A204.1 (cell line): Measurements from ENCODE around the gene FBXW11.

Source experiments
- FAIRE-seq: peaks from 2 replicates; lab custom pipeline; 2012; peaks lifted over from hg19 to GRCh38; lab: Jason Lieb, UNC

FBXW11 gene

DNA sequence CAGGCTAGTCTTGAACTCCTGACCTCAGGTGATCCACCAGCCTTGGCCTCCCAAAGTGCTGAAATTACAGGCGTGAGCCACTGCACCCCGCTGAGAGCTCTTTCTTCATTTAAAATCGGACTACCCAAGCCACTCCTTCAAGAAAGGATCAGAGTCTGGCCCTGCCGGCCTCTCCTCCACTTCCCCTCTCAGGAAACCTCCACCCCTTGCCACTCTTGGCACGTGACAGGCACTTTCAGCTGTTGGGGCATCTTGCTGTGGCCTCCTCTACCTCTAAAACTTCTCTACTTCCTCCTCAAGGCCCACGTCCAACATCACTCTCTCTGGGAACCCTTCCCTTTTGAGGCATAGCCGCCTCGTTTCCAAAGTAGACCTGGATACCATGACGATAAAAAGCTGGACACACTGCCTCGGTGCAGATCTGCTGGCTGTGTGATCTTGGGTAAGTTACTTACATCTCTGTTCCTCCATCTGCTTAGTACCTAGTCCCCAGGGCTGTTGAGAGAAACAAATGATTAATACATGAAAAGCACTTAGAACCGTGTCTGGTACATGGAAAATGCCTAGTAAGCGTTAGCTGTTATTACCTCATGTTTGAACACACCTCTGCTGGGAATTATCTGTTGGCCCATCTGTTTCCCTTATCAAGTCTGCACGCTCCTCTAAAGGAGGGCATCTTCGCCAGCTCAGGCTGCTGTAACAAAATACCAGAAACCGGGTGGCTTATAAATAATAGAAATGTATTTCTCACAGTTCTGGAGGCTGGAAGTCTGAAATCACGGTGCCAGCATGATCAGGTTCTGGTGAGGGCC is 165.5 kb downstream of the FBXW11 start:
- no peak for FAIRE-seq

DNA sequence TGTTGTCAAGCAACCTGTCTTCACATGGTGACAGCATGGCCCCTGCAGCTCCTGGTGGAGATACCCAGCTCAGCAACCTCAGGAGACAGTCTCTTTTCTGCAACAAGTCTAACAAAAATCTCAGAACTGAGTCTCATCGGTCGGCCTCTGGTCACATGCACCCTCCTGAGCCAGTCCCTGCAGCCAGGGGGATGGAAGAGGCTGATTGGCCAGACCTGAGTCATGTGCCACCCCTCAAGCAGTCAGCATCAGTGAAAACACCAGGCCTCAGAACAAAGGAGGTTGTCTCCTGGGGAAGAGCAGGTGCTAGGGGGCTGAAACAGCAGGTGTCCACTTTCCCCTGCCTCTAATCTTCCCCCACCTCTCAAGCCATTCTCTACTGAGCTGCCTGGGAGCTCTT is 166.4 kb downstream of the FBXW11 start:
- no peak for FAIRE-seq

DNA sequence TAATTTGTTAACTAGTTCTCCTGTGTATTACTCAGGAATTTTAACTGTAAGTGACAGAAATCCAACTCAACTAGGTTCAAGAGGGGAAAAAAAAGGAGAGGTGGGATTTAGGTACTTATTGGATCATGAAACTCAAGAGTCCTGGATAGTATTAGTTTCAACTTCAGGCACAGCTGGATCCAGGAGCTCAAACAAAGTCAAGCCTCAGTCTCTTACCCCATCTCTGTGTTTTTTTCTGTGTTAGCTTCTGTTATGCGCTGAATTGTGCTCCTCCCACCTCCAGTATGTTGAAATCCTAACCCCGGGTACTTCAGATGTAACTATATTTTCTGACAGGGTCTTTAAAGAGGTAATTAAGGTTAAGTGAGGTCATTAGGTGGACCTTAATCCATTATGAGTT is 167.3 kb downstream of the FBXW11 start:
- FAIRE-seq = no peak

DNA sequence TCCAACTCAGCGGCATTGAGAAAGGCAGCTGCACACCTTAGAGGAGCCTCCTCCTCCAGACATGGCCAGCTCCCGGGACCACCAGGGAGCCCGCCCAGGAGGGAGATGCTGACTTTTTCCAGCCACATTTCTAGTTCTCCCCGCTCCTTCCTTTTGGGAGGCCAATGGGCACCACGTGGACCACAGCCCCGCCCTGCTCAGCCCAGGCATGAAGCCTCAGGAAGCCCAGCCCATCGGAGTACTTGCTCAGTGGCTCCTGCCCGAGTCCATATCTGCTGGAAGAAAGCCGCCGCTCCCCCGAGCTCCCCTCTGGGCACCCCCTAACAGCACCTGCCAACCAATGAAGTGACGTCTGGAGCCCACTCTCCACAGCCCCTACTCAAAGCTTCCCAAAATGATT is 168.4 kb downstream of the FBXW11 start:
- no peak for FAIRE-seq

DNA sequence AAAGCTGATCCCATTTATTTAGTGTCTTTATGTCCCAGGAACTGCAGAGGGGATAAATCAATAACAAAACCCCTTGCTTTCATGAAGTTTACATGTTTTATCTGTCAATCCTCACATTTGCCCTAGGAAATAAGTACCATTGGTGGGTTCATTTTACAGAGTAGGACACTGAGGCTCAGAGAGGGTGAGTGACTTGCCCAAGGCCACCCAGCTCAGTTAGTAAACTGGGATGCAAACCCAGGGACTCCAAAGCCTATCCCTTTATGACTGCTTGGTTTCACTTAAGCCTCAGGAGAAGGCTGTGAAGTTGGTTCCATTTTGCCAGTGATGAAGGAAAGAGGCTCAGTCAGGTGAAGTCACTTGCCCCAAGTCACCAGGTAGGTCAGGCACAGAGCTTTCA is 168.9 kb downstream of the FBXW11 start:
- no peak for FAIRE-seq

DNA sequence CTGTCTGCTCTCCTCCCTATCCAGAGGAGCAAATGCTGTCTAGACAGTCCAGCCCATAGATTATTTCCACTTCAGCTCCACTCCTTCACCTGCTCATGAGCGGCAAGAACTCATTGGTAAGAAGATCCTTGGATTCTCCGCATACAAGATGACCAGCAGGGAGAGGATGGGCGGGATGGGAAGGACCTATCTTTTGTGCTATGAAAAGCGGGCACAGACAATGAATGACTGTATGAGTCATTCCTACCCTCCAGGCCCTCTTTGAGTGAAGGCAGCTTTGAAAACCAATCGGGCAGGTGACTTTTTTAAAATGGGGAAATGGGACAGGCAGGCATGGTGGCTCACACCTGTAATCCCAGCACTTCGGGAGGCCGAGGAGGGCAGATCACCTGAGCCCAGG is 171.4 kb downstream of the FBXW11 start:
- FAIRE-seq = no peak

DNA sequence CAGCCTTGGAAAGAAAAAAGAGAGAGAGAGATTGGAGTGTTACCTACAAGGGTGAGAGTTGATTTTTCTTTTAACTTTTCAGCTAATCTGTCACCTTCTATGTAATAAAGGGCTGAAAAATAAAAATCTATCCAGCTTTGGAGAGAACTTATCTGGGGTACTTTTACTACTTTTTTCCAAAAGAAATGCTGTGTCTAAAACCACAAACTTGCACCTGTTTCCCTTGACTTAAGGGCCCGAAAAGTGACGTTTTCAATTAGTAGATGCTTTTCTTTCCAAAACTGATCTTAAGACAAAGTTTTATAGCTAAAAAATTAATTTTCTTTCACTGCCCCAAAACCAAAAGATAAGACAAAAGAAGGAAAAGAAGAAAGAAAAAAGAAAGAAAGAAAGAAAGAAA is 172.0 kb downstream of the FBXW11 start:
- no peak for FAIRE-seq

DNA sequence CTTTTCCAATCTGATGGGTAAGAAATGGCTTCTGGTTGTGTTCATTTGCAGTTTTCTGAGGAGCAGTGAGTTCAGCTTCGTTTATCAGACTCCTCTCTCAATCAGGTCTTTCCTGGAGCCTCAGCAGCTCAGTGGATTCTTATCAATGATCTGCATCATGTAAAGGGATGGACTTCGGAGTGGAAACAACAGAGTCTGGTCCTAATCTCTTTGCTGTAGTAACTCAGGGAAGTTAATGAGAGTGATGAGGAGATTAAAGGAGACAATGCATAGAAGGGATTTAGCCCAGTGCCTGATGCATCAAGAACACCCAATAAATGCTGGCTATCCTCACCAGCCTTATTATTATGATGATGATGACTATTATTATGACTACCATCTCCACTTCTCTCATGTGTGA is 173.7 kb downstream of the FBXW11 start:
- no peak for FAIRE-seq

DNA sequence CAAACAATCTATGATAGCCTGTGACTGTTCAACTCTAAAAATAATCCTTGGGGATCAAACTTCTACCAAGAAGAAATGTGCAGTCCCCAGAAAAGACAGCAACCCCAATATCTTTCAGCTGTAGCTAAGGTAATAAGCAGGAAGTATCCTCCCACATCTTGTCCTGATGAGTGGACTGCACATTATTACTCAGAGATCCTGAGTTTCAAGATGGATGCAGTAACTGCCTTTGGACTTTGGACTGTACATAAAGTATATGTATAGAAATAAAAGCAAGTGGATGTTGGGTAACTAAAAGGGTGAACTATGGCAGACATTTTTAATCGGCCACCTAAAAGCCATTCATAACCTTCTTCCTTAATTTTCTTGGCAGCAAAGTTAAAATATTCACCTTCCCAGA is 175.8 kb downstream of the FBXW11 start:
- FAIRE-seq = no peak

DNA sequence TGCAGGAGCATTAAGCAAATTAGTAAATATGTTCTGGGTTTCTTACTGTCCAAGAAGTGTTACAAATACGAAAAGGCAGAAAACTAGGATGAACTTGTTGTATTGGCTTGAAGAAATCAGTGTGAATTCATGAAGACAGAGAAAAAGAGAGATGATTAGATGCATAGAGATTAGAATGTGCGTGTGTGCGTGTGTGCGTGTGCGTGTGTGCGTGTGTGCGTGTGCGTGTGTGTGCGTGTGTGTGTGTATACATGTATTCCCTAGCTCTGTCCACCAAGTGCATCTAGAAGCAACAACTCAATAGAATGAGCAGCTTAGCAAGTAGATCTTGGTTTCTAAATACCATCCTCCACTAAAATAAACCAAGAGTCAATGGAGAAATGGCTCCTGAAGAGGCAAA is 179.3 kb downstream of the FBXW11 start:
- no peak for FAIRE-seq

DNA sequence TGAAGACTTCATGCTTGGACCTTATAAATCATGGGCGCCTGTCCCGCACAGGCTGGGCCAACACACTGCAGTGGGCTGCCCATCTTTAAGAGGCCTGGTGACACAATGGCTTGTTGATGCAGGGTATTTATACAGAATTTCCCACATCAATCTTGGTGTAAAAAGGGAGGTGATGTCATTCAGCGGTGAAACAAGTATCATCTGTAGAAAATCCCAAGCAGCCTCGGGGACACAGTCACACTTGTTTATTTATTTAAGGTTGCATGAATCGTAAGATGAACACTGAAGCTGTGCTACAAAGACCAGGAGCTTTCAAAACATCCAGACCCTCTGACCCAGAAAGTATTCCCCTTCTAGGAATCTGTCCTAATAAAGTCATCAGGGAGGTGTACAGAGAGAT is 180.3 kb downstream of the FBXW11 start:
- no peak for FAIRE-seq

DNA sequence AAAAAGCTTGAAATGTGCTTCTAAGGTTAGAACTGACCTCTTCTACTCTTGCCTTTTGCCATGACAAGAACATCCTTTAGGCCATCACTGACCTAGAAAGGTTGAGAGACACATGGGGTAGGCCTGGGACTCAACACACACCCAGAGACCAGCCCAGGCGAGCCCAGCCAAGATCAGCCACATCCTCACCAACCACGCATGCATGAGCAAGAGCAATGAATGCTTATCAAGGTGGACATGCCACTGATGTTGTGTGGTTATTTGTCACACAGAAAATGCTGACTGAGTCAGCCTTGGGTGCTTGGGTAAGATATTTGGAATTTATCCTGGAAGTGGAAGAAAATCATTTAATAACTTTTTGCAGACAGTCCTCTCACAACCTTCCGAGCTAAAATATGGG is 181.4 kb downstream of the FBXW11 start:
- no peak for FAIRE-seq

DNA sequence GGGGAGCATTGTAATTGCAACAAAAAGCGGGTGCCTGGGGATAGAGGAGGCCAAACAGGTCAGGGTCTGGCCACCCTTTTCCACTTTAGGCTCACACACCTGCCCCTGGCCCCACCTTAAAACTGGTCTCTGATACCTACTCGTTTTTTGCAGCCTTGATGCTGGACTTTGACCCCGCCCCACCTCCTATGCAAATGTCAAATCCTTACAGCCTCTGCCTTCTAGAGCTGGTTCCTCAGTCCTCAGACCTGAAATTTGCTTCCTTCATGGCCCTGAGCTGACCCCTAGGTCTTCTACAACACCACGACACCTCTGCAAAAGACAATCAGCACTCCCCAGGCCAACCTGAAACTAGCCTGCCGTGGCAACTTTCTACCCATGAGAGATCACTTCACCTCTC is 183.2 kb downstream of the FBXW11 start:
- FAIRE-seq = no peak

DNA sequence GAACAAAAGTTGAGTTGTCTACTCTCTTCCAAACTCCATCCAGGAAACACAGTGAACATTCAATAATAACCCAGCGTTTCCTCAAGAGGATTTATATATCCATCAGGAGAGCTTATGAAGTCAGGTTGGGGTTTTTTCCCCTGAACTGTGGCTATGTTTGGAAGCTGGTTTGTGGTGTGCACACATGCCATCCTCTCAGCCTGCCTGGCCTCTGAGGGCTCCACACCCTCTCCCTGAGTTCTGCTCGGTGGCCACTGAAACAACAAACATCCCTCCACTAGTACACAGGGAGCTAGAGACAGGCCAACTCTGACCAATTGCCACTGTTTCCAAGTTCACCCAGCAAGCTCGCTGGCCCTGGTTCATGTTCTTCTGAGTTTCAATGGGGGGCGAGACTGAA is 185.2 kb downstream of the FBXW11 start:
- no peak for FAIRE-seq

DNA sequence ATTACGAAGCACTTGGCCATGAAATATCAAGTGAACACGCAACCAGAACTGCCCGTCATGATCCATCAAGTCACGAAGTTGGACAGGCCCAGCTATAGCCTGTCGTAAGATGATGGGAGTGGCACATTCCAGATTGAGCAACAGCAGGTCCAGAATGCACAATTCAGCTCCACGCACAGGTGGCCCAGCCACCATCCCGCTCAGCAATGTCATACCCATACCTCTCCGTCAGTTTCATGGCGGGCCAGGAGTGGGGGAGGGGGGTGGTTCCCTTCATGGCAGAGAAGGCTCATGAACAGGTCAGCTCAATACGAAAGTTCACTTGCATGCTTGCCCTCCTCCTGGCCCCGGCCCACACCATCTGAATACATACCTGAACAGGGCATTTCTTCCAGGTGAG is 185.9 kb downstream of the FBXW11 start:
- no peak for FAIRE-seq

DNA sequence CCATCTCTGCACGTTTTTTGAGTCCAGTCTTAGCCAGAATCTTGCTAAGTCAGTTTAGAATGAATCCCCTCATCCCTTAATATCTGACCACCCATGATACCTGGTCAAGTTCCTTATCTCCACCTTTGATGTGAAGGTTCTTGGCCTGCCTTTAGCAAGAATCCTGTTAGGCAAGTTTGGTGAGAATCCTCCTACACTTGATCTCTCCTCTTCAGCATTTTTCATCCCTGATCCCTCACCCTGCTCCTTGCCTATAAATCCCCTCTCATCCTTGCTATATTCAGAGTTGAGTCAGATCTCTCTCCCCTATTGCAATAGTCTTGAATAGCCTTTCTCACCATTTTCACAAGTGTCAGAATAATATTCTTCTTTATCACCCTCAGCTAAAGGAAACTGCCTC is 189.8 kb downstream of the FBXW11 start:
- FAIRE-seq = no peak

DNA sequence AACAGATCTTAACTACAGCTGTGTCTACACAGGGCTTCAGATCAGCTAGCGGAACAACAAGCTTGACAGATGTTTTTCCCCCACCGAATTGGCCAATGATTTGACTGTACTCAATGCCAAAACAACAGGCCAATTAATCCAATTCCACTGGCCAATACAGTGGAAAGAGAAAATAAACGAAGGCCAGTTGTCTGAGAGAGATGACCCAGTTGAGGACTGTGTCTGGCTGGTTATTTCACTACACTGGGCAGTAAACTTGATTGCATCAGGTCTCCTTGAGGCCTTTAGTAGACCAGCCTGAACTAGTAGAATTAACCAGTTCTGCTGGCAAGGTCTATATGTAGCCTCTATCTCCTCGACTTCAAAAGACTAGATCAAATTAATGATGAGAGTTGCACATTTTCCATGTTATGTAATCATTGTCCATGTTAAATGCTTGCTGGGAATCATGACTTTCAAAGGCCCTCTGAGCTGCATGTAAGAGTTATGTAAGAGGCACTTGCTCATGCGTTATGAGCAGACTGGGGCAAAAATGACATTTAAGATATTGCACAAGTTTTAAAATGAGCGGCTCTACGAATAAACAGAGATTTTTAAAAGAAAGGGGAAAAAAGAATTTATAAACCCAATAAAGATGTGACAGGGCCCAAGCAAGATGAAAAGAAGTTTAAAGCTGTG is 192.5 kb downstream of the FBXW11 start:
- no peak for FAIRE-seq

DNA sequence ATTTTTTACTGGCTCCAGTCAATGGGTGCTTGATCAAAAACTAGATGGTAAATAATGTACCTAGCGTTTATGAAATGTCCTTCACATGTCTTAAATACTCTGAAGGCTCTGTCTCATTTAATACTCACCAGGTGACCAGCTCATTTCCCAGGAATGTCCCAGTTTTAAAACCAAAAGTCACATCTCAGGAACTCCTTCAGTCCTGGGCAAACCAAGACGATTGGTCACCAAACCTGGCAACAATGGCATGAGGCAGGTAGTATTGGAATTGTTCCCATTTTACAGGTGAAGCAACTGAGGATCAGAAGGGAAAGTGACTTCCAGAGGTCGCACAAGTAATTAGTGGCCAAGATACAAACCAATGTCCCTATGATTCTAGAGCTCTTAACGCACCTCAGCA is 193.2 kb downstream of the FBXW11 start:
- FAIRE-seq = no peak
